ENCODE data around the gene RAB9A.

RAB9A gene

DNA sequence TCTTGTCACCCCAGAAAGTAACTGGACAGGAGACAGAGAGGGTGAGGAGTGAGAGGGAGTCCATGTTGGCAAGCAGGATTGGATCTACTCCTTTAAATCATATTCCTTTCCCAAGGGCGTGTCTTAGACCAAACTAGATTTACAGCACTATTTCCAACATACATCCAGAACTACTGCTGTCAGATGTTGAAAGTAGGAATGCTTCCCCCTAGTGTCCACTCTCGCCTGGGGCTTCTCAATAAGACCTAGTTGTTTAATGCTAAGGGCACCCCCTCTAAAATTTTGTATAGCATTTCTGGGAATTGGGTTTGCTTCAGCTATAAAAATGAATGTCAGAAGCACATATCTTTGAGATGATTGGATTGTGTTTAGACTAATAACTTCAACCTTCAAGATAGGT is 58.9 kb downstream of the RAB9A start:
- DNase-seq (ENCODE audit: low read depth) = no peak

DNA sequence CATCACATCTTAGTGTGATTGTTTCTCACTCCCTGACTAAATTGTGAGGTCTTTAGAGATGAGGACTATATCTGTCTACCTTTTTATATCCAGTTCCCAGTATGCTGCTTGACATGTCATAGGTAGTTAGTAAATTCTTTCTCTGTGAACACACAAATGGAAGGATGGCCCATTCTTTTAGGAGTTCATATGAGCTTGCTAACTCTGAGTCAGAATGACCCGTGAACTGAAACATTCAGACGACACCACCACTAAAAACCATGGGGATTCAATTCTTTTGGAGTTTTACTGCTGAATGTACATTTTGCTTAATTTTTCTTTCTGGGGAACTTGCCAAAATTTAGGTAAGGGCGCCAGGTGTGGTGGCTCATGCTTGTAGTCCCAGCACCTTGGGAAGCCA is 59.6 kb downstream of the RAB9A start:
- DNase-seq (ENCODE audit: low read depth) = no peak

DNA sequence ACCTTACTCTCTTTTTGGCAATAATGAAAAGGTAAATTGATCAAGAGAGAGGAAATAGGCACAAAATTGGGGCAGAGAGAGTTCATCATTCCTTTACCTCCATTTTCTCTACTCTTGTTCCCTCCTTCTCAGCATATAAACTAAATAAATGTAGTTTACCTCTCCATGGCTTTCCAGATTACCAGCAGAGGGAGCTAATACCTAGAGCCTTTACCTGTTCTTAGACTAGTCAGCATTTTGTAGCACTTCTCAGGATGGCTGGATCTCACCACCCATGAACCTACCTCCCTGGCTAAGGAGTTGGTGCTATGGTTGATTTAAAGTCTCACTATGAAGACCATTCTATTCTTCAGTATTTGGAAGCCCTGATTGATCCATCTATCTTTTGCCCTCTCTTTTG is 61.3 kb downstream of the RAB9A start:
- DNase-seq (ENCODE audit: low read depth) = no peak

DNA sequence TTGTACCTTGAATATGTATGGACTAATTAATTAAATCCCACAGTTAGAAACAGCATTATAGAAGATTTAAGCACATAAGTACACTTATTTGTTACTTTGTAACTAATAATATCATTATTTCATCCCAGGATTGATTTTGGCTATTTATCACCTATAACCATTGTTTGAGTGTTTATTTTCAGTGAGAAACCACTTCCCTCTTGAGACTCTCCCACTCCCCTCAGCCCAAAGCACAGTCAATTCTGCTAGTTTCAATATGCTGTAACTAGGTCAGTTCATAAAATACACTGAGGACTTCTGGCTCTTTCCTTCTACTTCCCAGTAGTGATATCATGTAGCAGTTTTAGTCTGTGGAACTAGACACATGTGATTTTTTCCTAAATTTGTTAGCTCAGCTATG is 61.9 kb downstream of the RAB9A start:
- no peak for DNase-seq (ENCODE audit: low read depth)

DNA sequence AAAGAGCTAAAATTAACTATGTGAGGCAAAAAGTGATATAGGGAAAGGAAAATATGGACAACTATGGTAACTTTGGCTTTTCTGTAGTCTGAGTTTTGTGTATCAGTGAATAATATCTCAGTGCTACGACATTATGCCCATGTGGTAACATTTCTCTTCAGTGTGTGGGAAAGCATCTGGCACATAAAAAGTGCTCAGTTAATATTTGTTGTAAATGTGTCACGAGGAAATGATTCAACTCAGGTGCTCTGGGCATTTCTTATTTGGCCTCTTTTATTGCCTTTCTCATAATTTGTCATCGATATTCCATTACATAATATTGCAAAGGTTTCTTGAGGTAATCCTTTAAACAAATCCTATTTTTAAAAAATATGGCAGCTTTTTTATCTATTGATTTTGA is 63.2 kb downstream of the RAB9A start:
- DNase-seq (ENCODE audit: low read depth) = no peak

DNA sequence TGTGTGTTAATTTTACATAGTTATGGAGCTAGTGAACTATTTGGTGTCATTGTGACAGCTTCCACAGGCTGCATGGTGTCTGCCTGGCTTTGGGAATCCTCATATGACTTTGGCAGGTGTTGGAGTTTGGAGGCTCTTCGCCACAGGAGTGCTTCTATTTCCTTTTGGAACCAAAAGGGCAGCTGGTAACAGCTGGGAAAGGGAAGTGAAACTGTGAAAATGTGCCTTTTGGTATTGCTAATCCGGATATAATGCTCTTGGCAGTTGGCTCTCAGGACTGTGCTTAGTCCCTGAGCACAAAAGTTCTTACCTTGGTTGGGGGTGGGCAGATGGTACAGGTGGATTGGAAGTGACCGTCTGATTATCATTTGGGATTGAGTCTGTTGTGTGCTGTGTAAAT is 63.7 kb downstream of the RAB9A start:
- no peak for DNase-seq (ENCODE audit: low read depth)

- DNase-seq (ENCODE audit: low read depth) = no peak
Measured at GRCh38 chrX:13754765-13755164, 65.8 kb downstream of the RAB9A start.

DNA sequence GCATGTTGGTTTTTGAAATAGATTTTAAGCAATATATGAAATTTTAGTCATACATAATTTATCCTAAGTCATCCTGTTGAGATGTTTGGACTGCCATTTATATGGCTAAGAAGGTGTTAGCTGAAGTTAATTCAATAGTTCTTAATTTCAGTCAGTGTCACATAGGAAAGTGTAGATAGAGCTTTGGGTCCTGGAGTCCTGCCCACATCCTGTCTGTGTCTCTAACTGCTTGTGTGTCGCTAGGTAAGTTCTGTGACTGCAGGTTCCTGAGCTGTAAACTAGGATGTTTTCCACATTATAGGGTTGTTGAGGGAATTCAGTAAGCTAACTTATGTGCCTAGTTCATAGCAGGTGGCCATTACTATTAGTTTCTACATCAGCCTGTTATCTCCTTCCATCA is 66.3 kb downstream of the RAB9A start:
- DNase-seq (ENCODE audit: low read depth) = no peak

DNA sequence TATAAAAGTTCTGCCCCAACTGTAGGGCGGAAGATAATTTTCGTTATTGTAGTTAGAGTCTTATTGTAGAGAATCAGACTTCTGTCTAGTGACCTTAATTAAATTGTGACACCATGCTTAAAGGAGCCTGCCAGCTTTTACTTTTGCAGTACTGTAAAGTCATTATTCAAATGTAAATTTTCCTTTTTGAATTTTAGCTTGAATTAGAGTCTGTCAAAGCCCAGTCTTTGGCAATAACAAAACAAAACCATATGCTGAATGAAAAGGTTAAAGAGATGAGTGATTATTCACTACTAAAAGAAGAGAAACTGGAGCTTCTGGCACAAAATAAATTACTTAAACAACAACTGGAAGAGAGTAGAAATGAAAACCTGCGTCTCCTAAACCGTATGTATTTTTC is 67.5 kb downstream of the RAB9A start:
- no peak for DNase-seq (ENCODE audit: low read depth)

GRCh38 chrX:13759152-13759718 is 70.3 kb downstream of the RAB9A start:
- no peak for DNase-seq (ENCODE audit: low read depth)
